ENCODE measurements around the gene ZNF735.
"Not testable (repeated sequence)": the region's sequence is repeated elsewhere in the genome, so short reads cannot be mapped to it uniquely, and the experiment has no call there.

ZNF735 gene

GRCh38 chr7:64206903-64207302 lies at the start of gene ZNF735:
ZNF735 (plus strand) TSS chr7:64207203; CDS start chr7:64207203, 0 bp downstream.
- DNase-seq (ENCODE audit: low spot score), result no peak

- not testable (repeated sequence) for DNase-seq (ENCODE audit: low spot score)
Measured at GRCh38 chr7:64170974-64171373, 36.0 kb upstream of the ZNF735 start.

GRCh38 chr7:64174328-64174727 lies 32.7 kb upstream of the ZNF735 start:
- DNase-seq (ENCODE audit: low spot score), result no peak

GRCh38 chr7:64174941-64175340 lies 32.1 kb upstream of the ZNF735 start:
- no peak for DNase-seq (ENCODE audit: low spot score)

GRCh38 chr7:64180989-64181388 lies 26.0 kb upstream of the ZNF735 start:
- DNase-seq (ENCODE audit: low spot score), result no peak

- no peak for DNase-seq (ENCODE audit: low spot score)
Measured at GRCh38 chr7:64181586-64181985, 25.4 kb upstream of the ZNF735 start.

GRCh38 chr7:64182036-64182790 lies 24.8 kb upstream of the ZNF735 start:
- no peak for DNase-seq (ENCODE audit: low spot score)

- DNase-seq (ENCODE audit: low spot score), result no peak
Measured at GRCh38 chr7:64183126-64183742, 23.8 kb upstream of the ZNF735 start.

GRCh38 chr7:64183827-64184372 lies 23.1 kb upstream of the ZNF735 start:
- DNase-seq (ENCODE audit: low spot score), result no peak

- DNase-seq (ENCODE audit: low spot score), result no peak
Measured at GRCh38 chr7:64184376-64184775, 22.6 kb upstream of the ZNF735 start.

GRCh38 chr7:64187408-64187807 lies 19.6 kb upstream of the ZNF735 start:
- no peak for DNase-seq (ENCODE audit: low spot score)

GRCh38 chr7:64192148-64192704 lies 14.8 kb upstream of the ZNF735 start:
- DNase-seq (ENCODE audit: low spot score), result no peak

GRCh38 chr7:64192775-64193174 lies 14.2 kb upstream of the ZNF735 start:
- DNase-seq (ENCODE audit: low spot score), result no peak

- DNase-seq (ENCODE audit: low spot score), result not testable (repeated sequence)
Measured at GRCh38 chr7:64219710-64220298, 12.8 kb downstream of the ZNF735 start.

GRCh38 chr7:64223366-64223765 lies 16.4 kb downstream of the ZNF735 start:
- DNase-seq (ENCODE audit: low spot score), result no peak

GRCh38 chr7:64228174-64228573 lies 21.2 kb downstream of the ZNF735 start, which contains the start of gene ZNF679:
ZNF679 (plus strand) TSS chr7:64228474; CDS start chr7:64249118, 20,644 bp downstream.
- DNase-seq (ENCODE audit: low spot score), result not testable (repeated sequence)

- DNase-seq (ENCODE audit: low spot score), result no peak
Measured at GRCh38 chr7:64266341-64266919, 59.4 kb downstream of the ZNF735 start.

Data from kidney capillary endothelial cell (primary cell).